Bronchial epithelial cell (primary cell): ENCODE results near the gene C2. TPM values are rescaled to one million over a fixed set of nuclear protein-coding genes. Genes with fewer than 3 reads are reported as not detected.
A peak's percentile ranks its signal among the peaks of the same experiment; 100 is the strongest.
"Not testable (repeated sequence)": the region's sequence is repeated elsewhere in the genome, so short reads cannot be mapped to it uniquely, and the experiment has no call there.

Experiments used
- DNase-seq: peaks from one replicate; pipeline ENCODE4 v3.0.0-alpha.2; 2010; ENCODE audit warnings: low read depth
- FAIRE-seq: peaks from 2 replicates; lab custom pipeline; 2011; peaks lifted over from hg19 to GRCh38; lab: Jason Lieb, UNC
- H3K27me3 ChIP-seq: 2 replicates; pipeline ENCODE4 v1.5.1; 2011; ENCODE audit warnings: low read length; ENCODE audit not compliant: control insufficient read depth, insufficient read depth
- H3K36me3 ChIP-seq: 2 replicates; pipeline ENCODE4 v1.5.1; 2011; ENCODE audit warnings: low read length; ENCODE audit not compliant: control insufficient read depth, insufficient read depth
- H3K4me3 ChIP-seq: 2 replicates; pipeline ENCODE4 v1.5.1; 2011; ENCODE audit warnings: mild to moderate bottlenecking, low read depth, low read length, control low read depth
- total RNA-seq: library from RNA; depleted of rRNA; stranded (reverse); fragments of >200 nt; gene quantifications from 2 replicates; pipeline ENCODE4 v1.2.1, GENCODE V29; 2014
- TF ChIP-seq, protein P1 (sequence below): IDR thresholded peaks from 2 replicates; pipeline ENCODE4 v1.5.1; 2011; ENCODE audit warnings: mild to moderate bottlenecking, moderate library complexity, low read length, control low read depth, inconsistent platforms; ENCODE audit not compliant: insufficient read depth, severe bottlenecking

Gene C2
- total RNA-seq, 1 donor from 2014 or later, result 0.53 TPM

DNA sequence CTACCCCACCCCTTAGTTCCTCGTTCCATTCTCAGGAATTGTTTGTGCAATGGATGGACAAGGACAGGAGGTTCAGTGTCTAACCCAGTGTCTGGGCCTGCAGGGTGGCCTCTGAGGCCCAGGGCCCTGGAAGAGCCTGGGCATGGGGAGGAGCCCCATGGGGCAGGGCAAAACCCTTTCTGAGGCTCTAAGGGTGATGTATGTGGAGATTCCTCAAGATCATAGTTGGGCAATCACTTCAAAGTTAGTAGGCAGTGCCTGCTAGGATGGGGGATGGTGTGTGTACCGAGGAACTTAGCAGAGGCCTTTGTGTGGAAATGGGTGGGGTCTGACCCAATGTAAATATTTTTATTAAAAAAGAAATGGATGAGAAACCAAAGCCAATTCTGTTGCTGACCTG lies 6.7 kb upstream of the C2 start:
- no peaks in the 10 kb centered on the region for H3K36me3 ChIP-seq
- DNase-seq (no peak), FAIRE-seq (no peak)
- no peak overlapping the region for H3K4me3 ChIP-seq
- TF ChIP-seq, protein P1, sequence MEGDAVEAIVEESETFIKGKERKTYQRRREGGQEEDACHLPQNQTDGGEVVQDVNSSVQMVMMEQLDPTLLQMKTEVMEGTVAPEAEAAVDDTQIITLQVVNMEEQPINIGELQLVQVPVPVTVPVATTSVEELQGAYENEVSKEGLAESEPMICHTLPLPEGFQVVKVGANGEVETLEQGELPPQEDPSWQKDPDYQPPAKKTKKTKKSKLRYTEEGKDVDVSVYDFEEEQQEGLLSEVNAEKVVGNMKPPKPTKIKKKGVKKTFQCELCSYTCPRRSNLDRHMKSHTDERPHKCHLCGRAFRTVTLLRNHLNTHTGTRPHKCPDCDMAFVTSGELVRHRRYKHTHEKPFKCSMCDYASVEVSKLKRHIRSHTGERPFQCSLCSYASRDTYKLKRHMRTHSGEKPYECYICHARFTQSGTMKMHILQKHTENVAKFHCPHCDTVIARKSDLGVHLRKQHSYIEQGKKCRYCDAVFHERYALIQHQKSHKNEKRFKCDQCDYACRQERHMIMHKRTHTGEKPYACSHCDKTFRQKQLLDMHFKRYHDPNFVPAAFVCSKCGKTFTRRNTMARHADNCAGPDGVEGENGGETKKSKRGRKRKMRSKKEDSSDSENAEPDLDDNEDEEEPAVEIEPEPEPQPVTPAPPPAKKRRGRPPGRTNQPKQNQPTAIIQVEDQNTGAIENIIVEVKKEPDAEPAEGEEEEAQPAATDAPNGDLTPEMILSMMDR, result no peak
- H3K27me3 ChIP-seq, result no peaks in the 10 kb centered on the region

DNA sequence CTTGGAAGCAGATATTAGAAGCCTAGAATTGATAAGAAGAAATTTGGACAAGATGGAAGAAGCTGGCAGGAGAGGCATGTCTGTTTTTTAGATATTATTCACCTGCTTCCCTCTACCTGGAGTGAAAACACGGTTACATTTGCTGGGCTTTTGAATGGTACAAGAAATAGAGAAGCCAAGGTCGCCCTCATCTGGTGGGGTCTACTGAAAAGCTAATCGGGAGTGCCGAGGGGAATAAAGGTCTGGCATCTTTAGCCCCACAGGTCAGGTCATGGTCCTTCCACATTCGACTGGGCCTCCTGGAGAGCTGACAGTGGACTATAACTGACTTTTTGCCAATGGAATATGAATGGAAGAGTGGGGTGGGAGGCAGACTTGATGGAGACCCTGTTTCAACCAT lies 4.6 kb upstream of the C2 start:
- no peaks in the 10 kb centered on the region for H3K36me3 ChIP-seq
- TF ChIP-seq, protein P1, result no peak
- FAIRE-seq, result no peak
- H3K27me3 ChIP-seq, result no peaks in the 10 kb centered on the region
- no peak overlapping the region for H3K4me3 ChIP-seq
- no peak for DNase-seq

DNA sequence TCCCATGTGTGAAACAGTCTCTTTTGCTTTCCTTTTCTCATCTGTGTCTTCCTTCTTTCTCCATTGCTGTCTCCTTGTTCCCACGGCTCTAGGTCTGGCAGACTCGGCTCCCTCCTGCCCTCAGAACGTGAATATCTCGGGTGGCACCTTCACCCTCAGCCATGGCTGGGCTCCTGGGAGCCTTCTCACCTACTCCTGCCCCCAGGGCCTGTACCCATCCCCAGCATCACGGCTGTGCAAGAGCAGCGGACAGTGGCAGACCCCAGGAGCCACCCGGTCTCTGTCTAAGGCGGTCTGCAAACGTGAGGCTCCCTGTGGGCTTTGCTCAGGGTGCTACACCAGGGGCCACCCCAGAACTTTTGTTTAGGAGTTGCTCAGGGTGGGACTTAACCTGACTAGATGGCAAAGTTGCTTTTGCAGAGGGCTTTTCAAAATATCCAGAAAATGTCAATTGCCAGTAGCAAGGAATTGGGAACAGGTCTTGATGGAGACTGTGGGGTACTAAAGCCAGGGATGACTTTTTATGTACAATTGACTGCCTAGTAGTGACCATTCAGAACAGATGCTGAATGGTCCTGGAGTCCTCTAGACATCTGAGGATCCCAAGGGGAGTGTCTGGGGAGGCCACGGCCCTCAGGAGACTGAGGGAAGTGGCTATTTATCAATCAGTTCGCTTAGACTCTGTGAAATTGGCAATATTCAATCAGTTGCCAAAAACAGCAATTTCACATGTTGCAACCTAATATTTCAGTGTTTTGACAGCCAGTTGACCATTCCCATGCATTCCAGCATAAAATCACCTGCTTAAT lies 550 bp downstream of the C2 start:
- no peaks in the 10 kb centered on the region for H3K36me3 ChIP-seq
- no peak overlapping the region for H3K4me3 ChIP-seq
- H3K27me3 ChIP-seq, result no peaks in the 10 kb centered on the region
- TF ChIP-seq, protein P1, result no peak
- FAIRE-seq, result peak; percentile 47
- no peak for DNase-seq

DNA sequence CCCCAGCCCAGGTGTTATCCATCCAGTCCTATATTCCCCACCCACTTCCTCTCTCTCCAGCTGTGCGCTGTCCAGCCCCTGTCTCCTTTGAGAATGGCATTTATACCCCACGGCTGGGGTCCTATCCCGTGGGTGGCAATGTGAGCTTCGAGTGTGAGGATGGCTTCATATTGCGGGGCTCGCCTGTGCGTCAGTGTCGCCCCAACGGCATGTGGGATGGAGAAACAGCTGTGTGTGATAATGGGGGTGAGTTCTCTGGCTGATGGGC lies 1.1 kb downstream of the C2 start:
- Histone ChIP-seq H3K27me3 (no peaks in the 10 kb centered on the region), H3K4me3 (no peak overlapping the region), H3K36me3 (no peaks in the 10 kb centered on the region)
- TF ChIP-seq, protein P1, result no peak
- FAIRE-seq, result no peak
- DNase-seq, result no peak

DNA sequence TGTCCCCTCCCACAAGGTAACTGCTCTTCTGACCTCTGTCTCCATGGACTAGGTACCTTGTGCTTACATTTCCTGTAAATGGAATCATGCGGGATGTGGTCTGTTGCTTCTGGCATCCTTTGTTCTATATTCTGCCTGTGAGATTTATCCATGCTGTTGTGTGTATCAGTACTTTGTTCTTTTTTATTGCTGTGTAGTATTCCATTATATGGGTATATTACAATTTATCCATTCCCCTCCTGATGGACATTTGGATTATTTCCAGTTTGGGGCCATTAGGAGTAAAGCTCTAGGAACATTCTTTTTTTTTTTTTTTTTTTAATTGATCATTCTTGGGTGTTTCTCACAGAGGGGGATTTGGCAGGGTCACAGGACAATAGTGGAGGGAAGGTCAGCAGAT lies 3.4 kb downstream of the C2 start:
- TF ChIP-seq, protein P1, result no peak
- Histone ChIP-seq H3K36me3 (no peaks in the 10 kb centered on the region), H3K27me3 (no peaks in the 10 kb centered on the region), H3K4me3 (no peak overlapping the region)
- FAIRE-seq, result no peak
- DNase-seq, result no peak

DNA sequence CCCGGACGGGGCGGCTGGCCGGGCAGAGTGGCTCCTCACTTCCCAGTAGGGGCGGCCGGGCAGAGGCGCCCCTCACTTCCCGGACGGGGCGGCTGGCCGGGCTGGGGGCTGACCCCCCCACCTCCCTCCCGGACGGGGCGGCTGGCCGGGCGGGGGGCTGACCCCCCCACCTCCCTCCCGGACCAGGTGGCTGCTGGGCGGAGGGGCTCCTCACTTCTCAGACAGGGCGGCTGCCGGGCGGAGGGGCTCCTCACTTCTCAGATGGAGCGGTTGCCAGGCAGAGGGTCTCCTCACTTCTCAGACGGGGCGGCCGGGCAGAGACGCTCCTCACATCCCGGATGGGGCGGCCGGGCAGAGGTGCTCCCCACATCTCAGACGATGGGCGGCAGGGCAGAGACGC lies 4.6 kb downstream of the C2 start:
- not testable (repeated sequence) for H3K36me3 ChIP-seq, FAIRE-seq, H3K4me3 ChIP-seq, DNase-seq, H3K27me3 ChIP-seq
